Epithelial cell of esophagus (primary cell): ENCODE data around the gene ZNF570.

Source experiments
- DNase-seq: peaks from one replicate; pipeline ENCODE4 v3.0.0; 2010; ENCODE audit warnings: low read depth
- H3K4me3 ChIP-seq: 2 replicates; pipeline ENCODE4 v1.5.1; 2011; ENCODE audit warnings: mild to moderate bottlenecking, low read length, control low read depth
- TF ChIP-seq, protein P1 (sequence below): IDR thresholded peaks from 2 replicates; pipeline ENCODE4 v1.5.1; 2011; ENCODE audit warnings: low read depth, mild to moderate bottlenecking, low read length, control low read depth, inconsistent platforms; ENCODE audit not compliant: insufficient read depth; ENCODE audit errors: missing control alignments

The ZNF570 gene

DNA sequence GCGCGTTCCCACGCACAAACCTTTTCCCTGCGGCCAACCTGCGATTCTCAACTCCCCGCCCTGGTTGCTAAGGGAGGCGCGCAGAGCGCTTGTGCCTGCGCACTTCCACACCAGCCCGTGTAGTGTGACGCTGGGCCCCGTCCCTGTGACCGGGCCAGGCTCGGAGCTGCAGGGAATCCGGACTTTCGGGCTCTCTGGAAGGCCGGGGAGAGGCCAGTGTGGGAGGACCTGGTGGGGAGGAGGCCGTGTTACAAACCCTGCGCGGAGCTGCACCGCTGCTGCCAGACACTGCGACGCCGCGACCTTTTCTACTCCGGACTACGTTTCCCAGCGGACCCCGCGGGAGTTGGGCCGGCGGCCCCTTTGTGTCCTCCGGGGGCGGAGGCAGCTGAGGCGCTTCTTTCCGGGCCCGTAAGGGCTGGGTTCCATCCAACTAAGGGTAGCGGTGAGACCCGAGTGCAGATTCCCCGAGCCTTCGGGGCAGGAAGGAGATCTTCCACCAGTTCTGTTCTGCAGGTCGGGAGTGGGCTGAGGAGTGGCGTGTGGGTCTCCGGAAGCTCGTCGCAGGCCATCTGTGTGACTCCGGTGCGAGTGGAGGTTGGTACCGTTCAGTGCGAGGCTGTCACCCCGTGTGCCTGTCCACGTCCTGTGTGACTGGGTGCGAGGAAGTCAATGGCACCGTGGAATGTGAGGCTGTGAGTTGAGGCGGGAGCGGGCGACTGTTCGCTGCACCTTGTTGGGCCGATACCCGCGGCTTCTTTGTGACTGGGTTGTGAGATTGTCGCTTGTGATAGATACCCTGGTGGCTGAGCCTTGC, at the start of gene ZNF570:
Gene ZNF570, plus strand, starts transcription at position 396 of the 817 bp plus-strand sequence. CDS start 999 bp downstream, outside the sequence.
- peak within 1 kb of the TSS; percentile 90 for H3K4me3 ChIP-seq
- TF ChIP-seq, protein P1, sequence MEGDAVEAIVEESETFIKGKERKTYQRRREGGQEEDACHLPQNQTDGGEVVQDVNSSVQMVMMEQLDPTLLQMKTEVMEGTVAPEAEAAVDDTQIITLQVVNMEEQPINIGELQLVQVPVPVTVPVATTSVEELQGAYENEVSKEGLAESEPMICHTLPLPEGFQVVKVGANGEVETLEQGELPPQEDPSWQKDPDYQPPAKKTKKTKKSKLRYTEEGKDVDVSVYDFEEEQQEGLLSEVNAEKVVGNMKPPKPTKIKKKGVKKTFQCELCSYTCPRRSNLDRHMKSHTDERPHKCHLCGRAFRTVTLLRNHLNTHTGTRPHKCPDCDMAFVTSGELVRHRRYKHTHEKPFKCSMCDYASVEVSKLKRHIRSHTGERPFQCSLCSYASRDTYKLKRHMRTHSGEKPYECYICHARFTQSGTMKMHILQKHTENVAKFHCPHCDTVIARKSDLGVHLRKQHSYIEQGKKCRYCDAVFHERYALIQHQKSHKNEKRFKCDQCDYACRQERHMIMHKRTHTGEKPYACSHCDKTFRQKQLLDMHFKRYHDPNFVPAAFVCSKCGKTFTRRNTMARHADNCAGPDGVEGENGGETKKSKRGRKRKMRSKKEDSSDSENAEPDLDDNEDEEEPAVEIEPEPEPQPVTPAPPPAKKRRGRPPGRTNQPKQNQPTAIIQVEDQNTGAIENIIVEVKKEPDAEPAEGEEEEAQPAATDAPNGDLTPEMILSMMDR, result no peak

GRCh38 chr19:37452500-37453245, 16.5 kb upstream of the ZNF570 start:
- DNase-seq, result no peak
- TF ChIP-seq, protein P1, result no peak
- no peak overlapping the region for H3K4me3 ChIP-seq

More for the DNA sequence above, at the start of gene ZNF570:
- peak; percentile 89 for DNase-seq

GRCh38 chr19:37466277-37466797, 2.8 kb upstream of the ZNF570 start:
- TF ChIP-seq, protein P1, result no peak

GRCh38 chr19:37466798-37467607, 2.2 kb upstream of the ZNF570 start, which contains the start of gene ZNF569:
Gene ZNF569, minus strand, starts transcription at chr19:37467444. Its CDS starts 22,523 bp downstream, at chr19:37444921.
- peak; percentile 96 for DNase-seq
- H3K4me3 ChIP-seq, result peak within 1 kb of the TSS; percentile 90
- TF ChIP-seq, protein P1, result no peak

More at GRCh38 chr19:37466277-37466797, 2.8 kb upstream of the ZNF570 start:
- H3K4me3 ChIP-seq, result peak overlapping the region; percentile 58
- no peak for DNase-seq

GRCh38 chr19:37467608-37468090, 1.5 kb upstream of the ZNF570 start:
- H3K4me3 ChIP-seq, result peak overlapping the region; percentile 58
- DNase-seq, result no peak

DNA sequence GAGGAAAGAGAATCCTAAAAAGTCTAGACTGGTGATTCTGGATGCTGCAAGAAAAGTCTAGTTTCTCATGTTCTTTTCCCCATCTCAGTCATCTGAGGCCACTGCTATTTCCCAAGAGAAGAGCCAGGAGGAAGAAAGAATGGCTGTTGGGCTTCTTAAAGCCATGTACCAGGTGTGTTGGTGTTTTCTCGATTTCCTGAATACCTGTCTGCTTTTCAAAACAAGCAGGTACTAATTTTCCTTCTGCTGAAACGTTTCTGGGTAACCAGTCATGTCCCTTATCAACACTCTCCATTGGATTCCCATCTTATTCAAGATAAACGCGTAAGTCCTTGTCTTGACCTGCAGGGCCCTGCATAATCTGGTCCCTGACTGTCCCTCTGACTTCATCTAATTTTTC, 1.1 kb downstream of the ZNF570 start:
- peak overlapping the region; percentile 90 for H3K4me3 ChIP-seq
- no peak for DNase-seq
- TF ChIP-seq, protein P1, result no peak

More at GRCh38 chr19:37467608-37468090, 1.5 kb upstream of the ZNF570 start:
- TF ChIP-seq, protein P1, result no peak
